Mesothelial cell of epicardium (in vitro differentiated cells): Measurements from ENCODE around the gene ALOXE3. TPM values are rescaled to one million over a fixed set of nuclear protein-coding genes. Genes with fewer than 3 reads are reported as not detected.

Experiments
- DNase-seq, 2 experiments: peaks; one replicate each; pipeline ENCODE4 v3.0.0; 2021; ENCODE audit warnings: low spot score in 2 of 2; ENCODE audit not compliant: unreplicated experiment in 2 of 2
- H3K27ac Mint-ChIP-seq: 2 replicates; pipeline ENCODE4 v1.8.0; 2021; ENCODE audit warnings: mixed read lengths
- H3K27me3 Mint-ChIP-seq: 2 replicates; pipeline ENCODE4 v1.8.0; 2021; ENCODE audit warnings: low read depth, mixed read lengths
- H3K36me3 Mint-ChIP-seq: 2 replicates; pipeline ENCODE4 v1.8.0; 2021; ENCODE audit warnings: mixed read lengths
- H3K4me1 Mint-ChIP-seq: 2 replicates; pipeline ENCODE4 v1.8.0; 2021; ENCODE audit warnings: mixed read lengths
- H3K4me3 Mint-ChIP-seq: 2 replicates; pipeline ENCODE4 v1.8.0; 2021; ENCODE audit warnings: mild to moderate bottlenecking, moderate library complexity, mixed read lengths
- H3K9me3 Mint-ChIP-seq: 2 replicates; pipeline ENCODE4 v1.8.0; 2021; ENCODE audit warnings: mixed read lengths
- microRNA-seq: library from miRNA; unstranded; fragments of <30 nt; microRNA quantifications from one replicate; pipeline ENCODE4 v1.2.0, GENCODE V29; 2021; ENCODE audit warnings: inconsistent platforms, mixed read lengths
- total RNA-seq: library from RNA; stranded (reverse); gene quantifications from 3 replicates; pipeline ENCODE4 v1.2.1, GENCODE V29; 2021
- TF ChIP-seq, protein P1 (sequence below): fragments of 200-600 bp; sonication (generic); IDR thresholded peaks from one replicate; pipeline ENCODE4 v1.5.0; 2021; ENCODE audit warnings: antibody characterized with exemption; ENCODE audit not compliant: unreplicated experiment

Gene ALOXE3
- total RNA-seq, 1 donor from 2014 or later = 0.09 TPM

DNA sequence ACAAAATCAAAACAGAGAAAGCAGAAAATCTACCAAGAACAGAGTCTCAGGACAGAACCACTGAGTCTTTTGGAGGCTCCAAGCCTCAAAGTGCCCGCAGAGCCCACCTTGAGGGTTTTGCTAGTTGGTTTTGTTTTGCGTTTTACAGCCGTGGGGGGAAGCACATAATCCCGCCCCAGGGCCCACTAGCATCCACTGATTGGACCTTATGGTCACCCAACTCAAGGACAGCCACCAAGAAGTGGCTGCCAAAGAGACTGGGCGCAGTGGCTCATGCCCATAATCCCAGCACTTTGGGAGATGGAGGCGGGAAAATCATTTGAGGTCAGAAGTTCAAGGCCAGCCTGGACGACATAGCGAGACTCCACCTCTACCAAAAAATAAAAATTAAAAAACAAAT lies 69.6 kb downstream of the ALOXE3 start:
- no peak for DNase-seq
- Mint-ChIP-seq H3K4me1 (no peaks in the 10 kb centered on the region), H3K27me3 (peaks cover 40% of the 10 kb centered on the region), H3K4me3 (no peak overlapping the region), H3K36me3 (no peaks in the 10 kb centered on the region), H3K9me3 (no peaks in the 10 kb centered on the region), H3K27ac (no peak overlapping the region)
- TF ChIP-seq, protein P1, sequence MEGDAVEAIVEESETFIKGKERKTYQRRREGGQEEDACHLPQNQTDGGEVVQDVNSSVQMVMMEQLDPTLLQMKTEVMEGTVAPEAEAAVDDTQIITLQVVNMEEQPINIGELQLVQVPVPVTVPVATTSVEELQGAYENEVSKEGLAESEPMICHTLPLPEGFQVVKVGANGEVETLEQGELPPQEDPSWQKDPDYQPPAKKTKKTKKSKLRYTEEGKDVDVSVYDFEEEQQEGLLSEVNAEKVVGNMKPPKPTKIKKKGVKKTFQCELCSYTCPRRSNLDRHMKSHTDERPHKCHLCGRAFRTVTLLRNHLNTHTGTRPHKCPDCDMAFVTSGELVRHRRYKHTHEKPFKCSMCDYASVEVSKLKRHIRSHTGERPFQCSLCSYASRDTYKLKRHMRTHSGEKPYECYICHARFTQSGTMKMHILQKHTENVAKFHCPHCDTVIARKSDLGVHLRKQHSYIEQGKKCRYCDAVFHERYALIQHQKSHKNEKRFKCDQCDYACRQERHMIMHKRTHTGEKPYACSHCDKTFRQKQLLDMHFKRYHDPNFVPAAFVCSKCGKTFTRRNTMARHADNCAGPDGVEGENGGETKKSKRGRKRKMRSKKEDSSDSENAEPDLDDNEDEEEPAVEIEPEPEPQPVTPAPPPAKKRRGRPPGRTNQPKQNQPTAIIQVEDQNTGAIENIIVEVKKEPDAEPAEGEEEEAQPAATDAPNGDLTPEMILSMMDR = no peak

DNA sequence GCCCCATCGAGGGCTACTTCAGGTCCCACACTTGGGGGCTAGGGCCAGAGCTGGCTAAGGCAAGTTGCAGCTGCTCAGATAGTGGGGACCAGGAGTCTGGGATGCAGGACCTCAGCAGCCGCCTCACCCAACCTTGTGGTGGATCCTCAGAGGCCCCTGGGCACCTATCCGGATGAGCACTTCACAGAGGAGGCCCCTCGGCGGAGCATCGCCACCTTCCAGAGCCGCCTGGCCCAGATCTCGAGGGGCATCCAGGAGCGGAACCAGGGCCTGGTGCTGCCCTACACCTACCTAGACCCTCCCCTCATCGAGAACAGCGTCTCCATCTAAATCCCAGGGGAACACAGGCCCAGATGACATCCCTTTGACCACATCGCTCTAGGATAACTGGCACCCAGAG lies 70.1 kb downstream of the ALOXE3 start:
- DNase-seq = no peak
- peaks cover 43% of the 10 kb centered on the region for H3K27me3 Mint-ChIP-seq
- H3K36me3 Mint-ChIP-seq = no peaks in the 10 kb centered on the region
- no peak overlapping the region for H3K4me3 Mint-ChIP-seq
- H3K27ac Mint-ChIP-seq = no peak overlapping the region
- TF ChIP-seq, protein P1 = no peak
- H3K4me1 Mint-ChIP-seq = no peaks in the 10 kb centered on the region
- no peaks in the 10 kb centered on the region for H3K9me3 Mint-ChIP-seq

DNA sequence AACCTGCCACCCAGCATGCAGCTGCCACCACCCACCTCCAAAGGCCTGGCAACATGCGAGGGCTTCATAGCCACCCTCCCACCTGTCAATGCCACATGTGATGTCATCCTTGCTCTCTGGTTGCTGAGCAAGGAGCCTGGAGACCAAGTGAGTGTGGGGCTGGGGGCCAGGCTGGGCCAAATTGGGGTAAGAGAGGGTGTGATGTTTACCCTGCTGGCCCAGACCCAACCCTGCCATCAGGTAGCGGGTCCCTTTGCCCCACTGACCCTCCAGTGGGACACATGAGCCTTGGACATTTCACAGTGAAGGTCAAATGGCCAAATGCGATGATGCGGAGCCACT lies 70.6 kb downstream of the ALOXE3 start:
- no peak overlapping the region for H3K4me3 Mint-ChIP-seq
- H3K9me3 Mint-ChIP-seq = no peaks in the 10 kb centered on the region
- no peak for DNase-seq
- H3K4me1 Mint-ChIP-seq = no peaks in the 10 kb centered on the region
- TF ChIP-seq, protein P1 = no peak
- H3K27ac Mint-ChIP-seq = no peak overlapping the region
- peaks cover 43% of the 10 kb centered on the region for H3K27me3 Mint-ChIP-seq
- no peaks in the 10 kb centered on the region for H3K36me3 Mint-ChIP-seq

DNA sequence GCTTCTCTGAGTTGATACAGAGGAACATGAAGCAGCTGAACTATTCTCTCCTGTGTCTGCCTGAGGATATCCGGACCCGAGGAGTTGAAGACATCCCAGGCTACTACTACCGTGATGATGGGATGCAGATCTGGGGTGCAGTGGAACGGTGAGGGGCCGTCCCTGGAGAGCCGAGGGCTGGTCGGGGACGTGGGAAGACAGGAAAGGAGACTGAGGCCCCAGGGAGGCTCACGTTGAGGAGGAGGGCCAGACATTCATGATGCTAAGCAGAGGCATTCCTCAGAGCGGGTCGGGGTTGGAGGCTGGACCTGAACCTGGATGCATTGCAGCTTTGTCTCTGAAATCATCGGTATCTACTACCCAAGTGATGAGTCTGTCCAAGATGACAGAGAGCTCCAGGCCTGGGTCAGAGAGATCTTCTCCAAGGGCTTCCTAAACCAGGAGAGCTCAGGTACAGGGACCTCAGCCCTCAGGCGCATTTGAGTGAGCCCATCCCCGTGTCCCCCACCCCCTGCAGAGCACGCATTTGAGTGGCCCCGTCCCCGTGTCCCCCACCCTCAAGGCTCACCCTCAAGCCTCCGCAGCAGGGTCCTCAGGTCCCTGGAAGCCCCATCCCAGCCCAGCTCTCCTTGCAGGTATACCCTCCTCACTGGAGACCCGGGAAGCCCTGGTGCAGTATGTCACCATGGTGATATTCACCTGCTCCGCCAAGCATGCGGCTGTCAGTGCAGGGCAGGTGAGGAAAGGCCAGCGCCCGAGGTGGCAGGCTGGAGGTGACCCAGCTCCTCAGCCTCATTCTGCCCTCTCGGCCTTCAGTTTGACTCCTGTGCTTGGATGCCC lies 71.2 kb downstream of the ALOXE3 start:
- TF ChIP-seq, protein P1 = no peak
- H3K4me1 Mint-ChIP-seq = no peaks in the 10 kb centered on the region
- H3K4me3 Mint-ChIP-seq = no peak overlapping the region
- peaks cover 43% of the 10 kb centered on the region for H3K27me3 Mint-ChIP-seq
- no peak overlapping the region for H3K27ac Mint-ChIP-seq
- H3K36me3 Mint-ChIP-seq = no peaks in the 10 kb centered on the region
- no peaks in the 10 kb centered on the region for H3K9me3 Mint-ChIP-seq
- DNase-seq = no peak

DNA sequence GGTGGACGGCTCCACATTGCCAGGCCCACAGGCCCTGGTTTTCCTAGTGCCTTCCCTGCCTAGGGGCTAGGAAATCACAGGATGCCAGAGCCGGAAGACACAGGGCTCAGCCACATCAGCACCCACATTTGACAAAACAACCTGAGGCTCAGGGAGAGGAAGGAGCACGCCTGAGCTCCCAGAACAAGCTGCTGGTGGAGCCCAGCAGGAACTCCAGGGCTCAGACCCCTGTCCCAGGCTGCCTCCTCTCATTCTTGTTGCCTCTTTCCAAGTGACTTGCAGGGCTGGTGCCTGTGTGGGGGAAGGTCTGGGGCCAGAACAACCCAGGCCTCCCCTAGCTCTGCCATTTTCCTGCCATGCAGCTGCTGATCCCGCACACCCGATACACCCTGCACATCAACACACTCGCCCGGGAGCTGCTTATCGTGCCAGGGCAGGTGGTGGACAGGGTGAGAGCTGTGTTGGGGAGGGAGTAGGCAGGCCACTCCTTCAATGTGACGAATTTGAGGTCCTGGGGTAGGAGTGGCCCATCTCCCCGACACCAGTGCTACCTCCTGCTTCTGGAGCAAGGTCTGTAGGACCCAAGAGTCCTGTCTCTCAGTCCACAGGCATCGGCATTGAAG lies 71.9 kb downstream of the ALOXE3 start:
- Mint-ChIP-seq H3K27ac (no peak overlapping the region), H3K9me3 (no peaks in the 10 kb centered on the region), H3K36me3 (no peaks in the 10 kb centered on the region), H3K4me1 (peaks cover under 1% of the 10 kb centered on the region), H3K27me3 (peaks cover 37% of the 10 kb centered on the region), H3K4me3 (no peak overlapping the region)
- TF ChIP-seq, protein P1 = no peak
- no peak for DNase-seq

Small RNA genes lying within 50 kb of the gene (microRNA-seq; reads per million reads assigned to microRNA genes)
- gene MIR4314 (not detected), gene MIR6883 (not detected)

Other genes with a start within 250 kb of the ALOXE3 start
- gene CHD3, start 229.7 kb downstream of the ALOXE3 start, total RNA-seq = 333 to 339 TPM (median 337 TPM) in 3 replicates
- gene RNF227, start 202.2 kb downstream of the ALOXE3 start, total RNA-seq = 3.0 to 3.4 TPM (median 3.1 TPM) in 3 replicates
- gene KCNAB3, start 188.7 kb downstream of the ALOXE3 start, total RNA-seq = 18.4 to 18.8 TPM (median 18.5 TPM) in 3 replicates
- gene TRAPPC1, start 186.6 kb downstream of the ALOXE3 start, total RNA-seq = 98.7 to 119 TPM (median 111 TPM) in 3 replicates
- 49.4 to 51.5 TPM (median 50.0 TPM) in 3 replicates for gene CNTROB, start 186.3 kb downstream of the ALOXE3 start, total RNA-seq
- gene GUCY2D, start 115.9 kb downstream of the ALOXE3 start, total RNA-seq = 0.34 to 0.75 TPM (median 0.69 TPM) in 3 replicates
- 0.09 TPM in 1 of 3 replicates, not detected in the others for gene ALOX15B, start 79.5 kb downstream of the ALOXE3 start, total RNA-seq
- gene ALOX12B, start 30.8 kb downstream of the ALOXE3 start, total RNA-seq = 0.70 TPM in 1 of 3 replicates, not detected in the others
- 0.45 to 0.75 TPM (median 0.66 TPM) in 3 replicates for gene HES7, start 5.6 kb upstream of the ALOXE3 start, total RNA-seq
- 55.2 to 70.2 TPM (median 58.0 TPM) in 3 replicates for gene PER1, start 33.9 kb upstream of the ALOXE3 start, total RNA-seq
- 51.3 to 55.3 TPM (median 54.8 TPM) in 3 replicates for gene VAMP2, start 44.4 kb upstream of the ALOXE3 start, total RNA-seq
- 22.0 to 23.2 TPM (median 22.6 TPM) in 3 replicates for gene TMEM107, start 57.9 kb upstream of the ALOXE3 start, total RNA-seq
- gene BORCS6, start 71.7 kb upstream of the ALOXE3 start, total RNA-seq = 2.7 to 3.1 TPM (median 3.0 TPM) in 3 replicates
- gene AURKB, start 92.1 kb upstream of the ALOXE3 start, total RNA-seq = 33.1 to 37.4 TPM (median 37.3 TPM) in 3 replicates
- 45.1 to 52.9 TPM (median 50.6 TPM) in 3 replicates for gene CTC1, start 129.5 kb upstream of the ALOXE3 start, total RNA-seq
- gene PFAS, start 130.8 kb upstream of the ALOXE3 start, total RNA-seq = 104 to 111 TPM (median 105 TPM) in 3 replicates
- gene RANGRF, start 170.2 kb upstream of the ALOXE3 start, total RNA-seq = 25.1 to 26.4 TPM (median 25.7 TPM) in 3 replicates
- 8.8 to 9.2 TPM (median 9.1 TPM) in 3 replicates for gene SLC25A35, start 176.9 kb upstream of the ALOXE3 start, total RNA-seq
- gene ARHGEF15, start 191.7 kb upstream of the ALOXE3 start, total RNA-seq = 0.20 TPM in 1 of 3 replicates, not detected in the others
- not detected in 3 replicates for gene ODF4, start 221.3 kb upstream of the ALOXE3 start, total RNA-seq